ENCODE results near the gene RXRA.

Gene RXRA

DNA sequence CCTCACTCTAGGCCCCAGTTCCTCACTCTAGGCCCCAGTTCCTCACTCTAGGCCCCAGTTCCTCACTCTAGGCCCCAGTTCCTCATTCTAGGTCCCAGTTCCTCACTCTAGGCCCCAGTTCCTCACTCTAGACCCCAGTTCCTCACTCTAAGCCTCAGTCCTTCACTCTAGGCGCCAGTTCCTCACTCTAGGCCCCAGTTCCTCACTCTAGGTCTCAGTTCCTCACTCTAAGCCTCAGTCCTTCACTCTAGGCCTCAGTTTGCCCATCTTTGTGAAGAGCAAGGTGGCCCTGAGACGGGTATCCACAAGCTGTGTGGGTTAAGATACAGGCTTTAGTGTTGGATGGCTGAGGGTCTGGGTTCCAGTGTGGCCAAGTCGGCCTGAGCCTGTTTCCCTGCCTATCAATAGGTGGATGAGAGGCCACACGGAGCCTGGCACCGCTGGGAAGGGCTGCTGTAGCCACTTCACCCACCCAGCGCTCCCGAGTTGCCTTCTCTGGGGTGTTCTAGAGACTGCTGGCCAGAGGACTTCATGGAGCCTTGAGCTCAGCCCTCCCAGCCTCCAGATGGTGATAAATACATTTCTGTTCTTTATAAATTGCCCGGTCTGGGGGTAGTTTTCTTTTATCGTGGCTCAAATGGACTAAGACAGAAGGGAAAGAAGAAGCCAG, 150.2 kb downstream of the RXRA start:
- Histone ChIP-seq H3K36me3 (ENCODE audit: control insufficient read depth in 2 of 2, insufficient read depth in 1 of 2, low read length in 2 of 2) (no peaks in the 10 kb centered on the region), H3K27ac (ENCODE audit: extremely low read depth, low read depth, low read length) (no peak overlapping the region), H3K4me3 (ENCODE audit: low read depth, low read length) (no peak overlapping the region), H3K9me3 (ENCODE audit: control insufficient read depth, insufficient read depth, low read depth, low read length) (no peaks in the 10 kb centered on the region), H3K4me1 (ENCODE audit: control insufficient read depth, insufficient read depth, low read length) (no peaks in the 10 kb centered on the region)
- TF ChIP-seq WT1 (tag by site-specific recombination; IDR thresholded peaks at IDR 0.05) (no peak), ZNF629 (tag by site-specific recombination; IDR thresholded peaks at IDR 0.05) (no peak), ZNF416 (tag by site-specific recombination; IDR thresholded peaks at IDR 0.05) (no peak), ZNF19 (tag by site-specific recombination; IDR thresholded peaks at IDR 0.05; ENCODE audit: low read depth) (no peak), ZFP41 (tag by site-specific recombination; IDR thresholded peaks at IDR 0.05; ENCODE audit: borderline replicate concordance) (no peak), ZNF658 (tag by site-specific recombination; IDR thresholded peaks at IDR 0.05) (no peak), ZNF529 (tag by site-specific recombination; IDR thresholded peaks at IDR 0.05; ENCODE audit: insufficient replicate concordance) (no peak), TRIM28 (IDR thresholded peaks at IDR 0.05; ENCODE audit: borderline replicate concordance, low read length) (no peak)
- TF ChIP-seq, protein P1, sequence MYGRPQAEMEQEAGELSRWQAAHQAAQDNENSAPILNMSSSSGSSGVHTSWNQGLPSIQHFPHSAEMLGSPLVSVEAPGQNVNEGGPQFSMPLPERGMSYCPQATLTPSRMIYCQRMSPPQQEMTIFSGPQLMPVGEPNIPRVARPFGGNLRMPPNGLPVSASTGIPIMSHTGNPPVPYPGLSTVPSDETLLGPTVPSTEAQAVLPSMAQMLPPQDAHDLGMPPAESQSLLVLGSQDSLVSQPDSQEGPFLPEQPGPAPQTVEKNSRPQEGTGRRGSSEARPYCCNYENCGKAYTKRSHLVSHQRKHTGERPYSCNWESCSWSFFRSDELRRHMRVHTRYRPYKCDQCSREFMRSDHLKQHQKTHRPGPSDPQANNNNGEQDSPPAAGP (tag by site-specific recombination; IDR thresholded peaks at IDR 0.05), result no peak
- ChIA-PET POLR2A (no interaction called here), CTCF (interaction anchor here (0.6 kb wide), 1 partner anchor 732 kb away, joined by 3 read pairs; no protein-coding TSS in a partner anchor)

DNA sequence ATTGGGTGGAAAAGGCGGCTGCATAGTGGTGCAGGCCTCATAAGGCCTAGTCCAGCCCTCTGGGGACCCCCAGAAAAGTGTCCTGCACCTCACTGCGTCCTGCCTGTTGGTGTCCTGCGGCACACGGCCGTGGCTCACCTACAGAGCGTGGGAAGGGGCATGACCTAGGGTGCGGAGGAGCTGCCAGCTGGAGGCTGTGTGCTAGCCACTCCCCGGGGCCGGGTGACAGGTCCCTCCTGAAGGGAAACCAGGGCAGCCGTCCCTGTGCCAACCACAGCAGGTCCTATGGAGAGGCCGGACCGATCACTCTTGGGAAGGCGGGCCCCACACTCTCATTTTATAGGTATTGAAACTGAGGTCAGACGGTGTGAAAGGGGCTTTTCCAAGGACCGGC, 150.7 kb downstream of the RXRA start:
- Histone ChIP-seq H3K4me1 (ENCODE audit: control insufficient read depth, insufficient read depth, low read length) (no peaks in the 10 kb centered on the region), H3K9me3 (ENCODE audit: control insufficient read depth, insufficient read depth, low read depth, low read length) (no peaks in the 10 kb centered on the region), H3K27ac (ENCODE audit: extremely low read depth, low read depth, low read length) (no peak overlapping the region), H3K36me3 (ENCODE audit: control insufficient read depth in 2 of 2, insufficient read depth in 1 of 2, low read length in 2 of 2) (no peaks in the 10 kb centered on the region), H3K4me3 (ENCODE audit: low read depth, low read length) (no peak overlapping the region)
- TF ChIP-seq ZNF629 (tag by site-specific recombination; IDR thresholded peaks at IDR 0.05), result no peak
- TF ChIP-seq ZSCAN30 (tag by site-specific recombination; IDR thresholded peaks at IDR 0.05), result no peak
- TF ChIP-seq TCF7L2 (IDR thresholded peaks at IDR 0.05; ENCODE audit: borderline replicate concordance, low read depth, low read length), result no peak
- TF ChIP-seq ZNF391 (tag by site-specific recombination; IDR thresholded peaks at IDR 0.05; ENCODE audit: borderline replicate concordance, low read depth), result no peak
- TF ChIP-seq ZNF169 (tag by site-specific recombination; IDR thresholded peaks at IDR 0.05), result no peak
- TF ChIP-seq ZNF112 (tag by site-specific recombination; IDR thresholded peaks at IDR 0.05), result no peak
- TF ChIP-seq ZFHX2 (tag by site-specific recombination; conservative IDR thresholded peaks at IDR 0.05), result no peak
- TF ChIP-seq ZNF404 (tag by site-specific recombination; IDR thresholded peaks at IDR 0.05), result no peak
- TF ChIP-seq, protein P2, sequence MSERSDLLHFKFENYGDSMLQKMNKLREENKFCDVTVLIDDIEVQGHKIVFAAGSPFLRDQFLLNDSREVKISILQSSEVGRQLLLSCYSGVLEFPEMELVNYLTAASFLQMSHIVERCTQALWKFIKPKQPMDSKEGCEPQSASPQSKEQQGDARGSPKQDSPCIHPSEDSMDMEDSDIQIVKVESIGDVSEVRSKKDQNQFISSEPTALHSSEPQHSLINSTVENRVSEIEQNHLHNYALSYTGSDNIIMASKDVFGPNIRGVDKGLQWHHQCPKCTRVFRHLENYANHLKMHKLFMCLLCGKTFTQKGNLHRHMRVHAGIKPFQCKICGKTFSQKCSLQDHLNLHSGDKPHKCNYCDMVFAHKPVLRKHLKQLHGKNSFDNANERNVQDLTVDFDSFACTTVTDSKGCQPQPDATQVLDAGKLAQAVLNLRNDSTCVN (tag by site-specific recombination; optimal IDR thresholded peaks at IDR 0.05), result no peak
- TF ChIP-seq ZNF133 (tag by site-specific recombination; IDR thresholded peaks at IDR 0.05), result no peak
- TF ChIP-seq, protein P3, sequence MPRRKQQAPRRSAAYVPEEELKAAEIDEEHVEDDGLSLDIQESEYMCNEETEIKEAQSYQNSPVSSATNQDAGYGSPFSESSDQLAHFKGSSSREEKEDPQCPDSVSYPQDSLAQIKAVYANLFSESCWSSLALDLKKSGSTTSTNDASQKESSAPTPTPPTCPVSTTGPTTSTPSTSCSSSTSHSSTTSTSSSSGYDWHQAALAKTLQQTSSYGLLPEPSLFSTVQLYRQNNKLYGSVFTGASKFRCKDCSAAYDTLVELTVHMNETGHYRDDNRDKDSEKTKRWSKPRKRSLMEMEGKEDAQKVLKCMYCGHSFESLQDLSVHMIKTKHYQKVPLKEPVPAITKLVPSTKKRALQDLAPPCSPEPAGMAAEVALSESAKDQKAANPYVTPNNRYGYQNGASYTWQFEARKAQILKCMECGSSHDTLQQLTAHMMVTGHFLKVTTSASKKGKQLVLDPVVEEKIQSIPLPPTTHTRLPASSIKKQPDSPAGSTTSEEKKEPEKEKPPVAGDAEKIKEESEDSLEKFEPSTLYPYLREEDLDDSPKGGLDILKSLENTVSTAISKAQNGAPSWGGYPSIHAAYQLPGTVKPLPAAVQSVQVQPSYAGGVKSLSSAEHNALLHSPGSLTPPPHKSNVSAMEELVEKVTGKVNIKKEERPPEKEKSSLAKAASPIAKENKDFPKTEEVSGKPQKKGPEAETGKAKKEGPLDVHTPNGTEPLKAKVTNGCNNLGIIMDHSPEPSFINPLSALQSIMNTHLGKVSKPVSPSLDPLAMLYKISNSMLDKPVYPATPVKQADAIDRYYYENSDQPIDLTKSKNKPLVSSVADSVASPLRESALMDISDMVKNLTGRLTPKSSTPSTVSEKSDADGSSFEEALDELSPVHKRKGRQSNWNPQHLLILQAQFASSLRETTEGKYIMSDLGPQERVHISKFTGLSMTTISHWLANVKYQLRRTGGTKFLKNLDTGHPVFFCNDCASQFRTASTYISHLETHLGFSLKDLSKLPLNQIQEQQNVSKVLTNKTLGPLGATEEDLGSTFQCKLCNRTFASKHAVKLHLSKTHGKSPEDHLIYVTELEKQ (tag by site-specific recombination; IDR thresholded peaks at IDR 0.05; ENCODE audit: borderline replicate concordance), result no peak
- TF ChIP-seq ZNF558 (tag by site-specific recombination; IDR thresholded peaks at IDR 0.05), result no peak
- TF ChIP-seq ZSCAN16 (tag by site-specific recombination; IDR thresholded peaks at IDR 0.05), result no peak
- TF ChIP-seq ZBTB1 (tag by site-specific recombination; IDR thresholded peaks at IDR 0.05), result no peak
- TF ChIP-seq, protein P4, sequence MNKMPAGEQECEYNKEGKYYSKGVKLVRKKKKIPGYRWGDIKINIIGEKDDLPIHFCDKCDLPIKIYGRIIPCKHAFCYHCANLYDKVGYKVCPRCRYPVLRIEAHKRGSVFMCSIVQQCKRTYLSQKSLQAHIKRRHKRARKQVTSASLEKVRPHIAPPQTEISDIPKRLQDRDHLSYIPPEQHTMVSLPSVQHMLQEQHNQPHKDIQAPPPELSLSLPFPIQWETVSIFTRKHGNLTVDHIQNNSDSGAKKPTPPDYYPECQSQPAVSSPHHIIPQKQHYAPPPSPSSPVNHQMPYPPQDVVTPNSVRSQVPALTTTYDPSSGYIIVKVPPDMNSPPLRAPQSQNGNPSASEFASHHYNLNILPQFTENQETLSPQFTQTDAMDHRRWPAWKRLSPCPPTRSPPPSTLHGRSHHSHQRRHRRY (tag by site-specific recombination; IDR thresholded peaks at IDR 0.05), result no peak
- TF ChIP-seq ZNF626 (tag by site-specific recombination; IDR thresholded peaks at IDR 0.05), result no peak
- TF ChIP-seq ZNF157 (tag by site-specific recombination; IDR thresholded peaks at IDR 0.05), result no peak
- TF ChIP-seq HOXA7 (CRISPR knock-in tag; IDR thresholded peaks at IDR 0.05; ENCODE audit: borderline replicate concordance), result no peak
- no peak for TF ChIP-seq ZNF23 (tag by site-specific recombination; IDR thresholded peaks at IDR 0.05; ENCODE audit: borderline replicate concordance)
- no peak for TF ChIP-seq ZNF658 (tag by site-specific recombination; IDR thresholded peaks at IDR 0.05)
- ChIA-PET CTCF (interaction anchor here (0.6 kb wide), 2 partner anchors 33 to 732 kb away, joined by 3 read pairs; no protein-coding TSS in a partner anchor), POLR2A (no interaction called here)

Data from HEK293 (cell line).